Ovary (tissue), 9 donors: ENCODE data around the gene NRXN3. TPM values are rescaled to one million over a fixed set of nuclear protein-coding genes. Genes with fewer than 3 reads are reported as not detected.

Source experiments
- DNase-seq, 5 donors: peaks; one replicate each; pipeline ENCODE4 v3.0.0-alpha.2; 2019 to 2020
- H3K27ac ChIP-seq, 2 donors: fragments of 200-600 bp; one replicate each; pipeline versions ENCODE4 v1.5.1 to v1.8.0; 2019 to 2022
- H3K27me3 ChIP-seq: fragments of 200-600 bp; one replicate; pipeline ENCODE4 v1.8.0; 2022
- H3K36me3 ChIP-seq: fragments of 200-600 bp; sonication (generic); one replicate; pipeline ENCODE4 v1.5.1; 2019
- H3K4me1 ChIP-seq: one replicate; pipeline ENCODE4 v1.8.1; 2013; ENCODE audit warnings: mild to moderate bottlenecking, moderate library complexity; ENCODE audit not compliant: insufficient read depth
- H3K4me3 ChIP-seq: fragments of 200-600 bp; sonication (generic); one replicate; pipeline ENCODE4 v1.5.1; 2017
- H3K9me3 ChIP-seq, 2 donors: fragments of 200-600 bp in 1 of 2; sonication (generic) in 1 of 2; one replicate each; pipeline versions ENCODE4 v1.5.1 to v1.8.1; 2013 to 2019; ENCODE audit warnings: mild to moderate bottlenecking in 1 of 2, moderate library complexity in 1 of 2
- CTCF ChIP-seq, 3 donors: fragments of 450-650 bp in 2 of 3; fragments of 200-600 bp in 1 of 3; IDR thresholded peaks; one replicate each; pipeline versions ENCODE4 v1.5.1 to v1.8.0; 2016 to 2022; ENCODE audit warnings: antibody characterized with exemption in 3 of 3, mild to moderate bottlenecking in 1 of 3
- EP300 ChIP-seq: sonication (generic); formaldehyde crosslinking; IDR thresholded peaks from one replicate; pipeline ENCODE4 v1.6.1; 2017; ENCODE audit warnings: antibody characterized with exemption
- POLR2A ChIP-seq: fragments of 450-650 bp; IDR thresholded peaks from one replicate; pipeline ENCODE4 v1.6.1; 2017; ENCODE audit warnings: antibody characterized with exemption, mild to moderate bottlenecking, moderate library complexity
- WGBS, 3 donors: extraction: QIAGEN DNeasy Blood & Tissue Kit in 1 of 3; methylation state at CpG; one replicate each; pipeline versions ENCODE4 v1.1.5 to v1.1.7; 2013 to 2017; 5-methylcytosine and 5-hydroxymethylcytosine counted together
- intact Hi-C, 4 donors: fragments of 100-400 bp; cut with DNase I; formaldehyde crosslinking; loops; one replicate each; pipeline versions ENCODE4 v1.11.0 to v1.15.1; 2022 to 2023
- polyA plus RNA-seq, 2 donors: library from polyadenylated mRNA; stranded (reverse); fragments of 200-250 nt in 1 of 2; fragments of 350-450 nt in 1 of 2; fragmentation: Illumina TruSeq in 1 of 2; extraction: RNeasy Lipid Tissue Mini Kit (QIAGEN cat#74804) in 1 of 2; gene quantifications; one replicate each; pipeline ENCODE4 v1.2.3, GENCODE V29; 2013 to 2014
- total RNA-seq, 7 donors: library from RNA; depleted of rRNA in 2 of 7; stranded (reverse); fragments of >200 nt in 2 of 7; fragmentation: NEBNext Ultra II Directional in 3 of 7; extraction: Animal tissue kit (Norgen Biotek cat#: 25700) in 3 of 7; gene quantifications; one replicate each; pipeline versions ENCODE4 v1.1.0 to v1.2.4, GENCODE V29; 2016 to 2023
- donor health status: DM: no; HTN: no; CAD: no; lungs with moderate emphysema.
- donor health status: DM: no; HTN: no; CAD: no.
- donor health status: Bipolar disorder and iron deficiency.
- donor health status: DM: yes; HTN: yes; CAD: no.
- donor health status: DM: no; HTN: no; CAD: no.
- donor health status: DM: yes; HTN: yes; CAD: no.

The NRXN3 gene
- total and polyA plus RNA-seq, 9 donors: 0.28 to 6.2 (median 0.82) TPM

DNA sequence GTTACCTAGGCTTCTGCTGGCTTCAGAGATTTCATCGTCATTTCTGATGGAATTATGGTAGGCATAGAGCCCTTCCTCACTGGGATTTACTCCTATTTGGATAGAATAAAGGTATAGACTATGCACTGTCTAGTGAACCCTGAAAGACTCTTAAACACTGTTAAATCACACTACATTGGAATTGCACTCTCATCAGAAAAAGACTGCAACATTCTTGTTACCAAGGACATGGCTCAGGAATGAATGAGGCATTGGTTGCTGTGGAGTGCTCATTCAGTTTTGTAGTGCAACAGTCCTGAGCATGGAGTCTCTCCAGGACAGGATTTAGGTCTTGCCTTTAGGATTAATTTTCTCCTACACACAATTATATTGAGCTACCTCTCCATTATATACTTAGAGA lies 483.0 kb downstream of the NRXN3 start:
- Histone ChIP-seq H3K27ac (no peak overlapping the region), H3K4me3 (no peak overlapping the region), H3K27me3 (no peaks in the 10 kb centered on the region), H3K9me3 (no peaks in the 10 kb centered on the region), H3K4me1 (no peaks in the 10 kb centered on the region), H3K36me3 (no peaks in the 10 kb centered on the region)
- no peak for DNase-seq
- intact Hi-C loops: no loop called here
- 38 to 86% (median 83%) methylated on average over 1 of the region's 1 CpG for WGBS, 3 donors
- TF ChIP-seq CTCF (IDR thresholded peaks at IDR 0.05): no peak
- no peak for TF ChIP-seq EP300
- no peak for TF ChIP-seq POLR2A

DNA sequence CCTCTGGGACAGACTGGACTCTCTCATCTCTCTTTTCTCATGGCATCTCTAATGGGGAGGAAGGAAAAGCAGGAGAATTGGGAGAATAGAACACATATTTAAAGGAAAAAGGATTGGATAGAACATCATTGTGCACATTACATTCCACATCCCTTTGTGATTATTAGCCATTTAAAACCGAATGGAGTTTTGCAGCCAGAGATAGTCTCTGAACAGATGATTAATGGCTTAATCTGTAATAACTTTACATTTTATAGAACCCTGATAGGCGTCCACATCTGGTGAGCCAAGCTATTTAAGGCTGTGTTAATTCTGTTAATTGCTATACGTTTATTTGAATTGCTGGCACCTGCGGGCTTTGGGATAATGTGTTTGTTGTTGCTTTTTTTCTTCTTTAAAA lies 487.3 kb downstream of the NRXN3 start:
- WGBS, 3 donors: 59 to 69% (median 64%) methylated on average over 4 of the region's 4 CpGs
- DNase-seq: no peak
- H3K36me3 ChIP-seq: no peaks in the 10 kb centered on the region
- H3K4me1 ChIP-seq: no peaks in the 10 kb centered on the region
- intact Hi-C loops: no loop called here
- no peak for TF ChIP-seq CTCF (IDR thresholded peaks at IDR 0.05)
- TF ChIP-seq EP300: no peak
- no peak for TF ChIP-seq POLR2A
- no peaks in the 10 kb centered on the region for H3K27me3 ChIP-seq
- no peaks in the 10 kb centered on the region for H3K9me3 ChIP-seq
- no peak overlapping the region for H3K4me3 ChIP-seq
- H3K27ac ChIP-seq: no peak overlapping the region

- intact Hi-C loops: no loop called here
- H3K27ac ChIP-seq: no peak overlapping the region
- TF ChIP-seq POLR2A (no peak), EP300 (no peak), CTCF (IDR thresholded peaks at IDR 0.05) (no peak)
- H3K4me1 ChIP-seq: no peaks in the 10 kb centered on the region
- H3K9me3 ChIP-seq: no peaks in the 10 kb centered on the region
- H3K36me3 ChIP-seq: no peaks in the 10 kb centered on the region
- no peaks in the 10 kb centered on the region for H3K27me3 ChIP-seq
- no peak for DNase-seq
- WGBS, 3 donors: 5 to 18% (median 9%) methylated on average over 1 of the region's 1 CpG
- no peak overlapping the region for H3K4me3 ChIP-seq
Measured at GRCh38 chr14:78664841-78665240, 494.7 kb downstream of the NRXN3 start.

DNA sequence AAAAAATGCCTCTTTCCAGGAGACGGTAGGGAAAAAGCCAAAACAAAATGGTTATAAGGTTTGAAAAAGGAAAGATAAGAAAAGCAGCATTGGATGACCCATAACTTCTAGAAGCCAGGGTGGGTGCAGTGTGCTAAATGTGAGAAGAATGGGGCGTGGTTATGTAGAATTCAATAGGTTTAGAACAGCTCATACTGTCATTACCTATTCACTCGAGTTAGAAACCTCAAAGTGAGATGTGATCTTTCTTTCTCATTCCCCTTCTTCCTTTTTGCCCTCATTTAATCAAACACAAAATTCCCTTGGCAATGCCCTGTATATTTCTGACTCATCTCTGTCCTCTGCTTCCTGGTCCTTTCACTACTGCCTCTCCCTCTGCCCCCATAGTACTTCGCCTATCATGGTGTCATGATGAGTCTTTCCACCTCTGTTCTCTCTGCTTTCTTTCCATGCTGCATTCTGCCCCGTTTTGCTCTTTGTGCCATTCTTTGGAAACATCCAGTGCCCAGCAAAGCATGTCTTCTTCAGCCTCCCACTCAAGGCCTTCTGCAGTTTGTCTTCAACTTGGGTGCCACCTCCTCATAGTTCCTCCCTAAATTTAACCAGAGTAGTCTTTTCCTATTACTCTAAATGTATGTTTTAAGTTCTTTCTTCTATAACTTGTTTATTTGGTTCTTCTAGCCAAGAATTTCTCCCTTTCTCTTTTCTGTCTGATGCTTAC lies 496.3 kb downstream of the NRXN3 start:
- Histone ChIP-seq H3K4me1 (no peaks in the 10 kb centered on the region), H3K4me3 (no peak overlapping the region), H3K9me3 (no peaks in the 10 kb centered on the region), H3K27ac (no peak overlapping the region), H3K27me3 (no peaks in the 10 kb centered on the region), H3K36me3 (no peaks in the 10 kb centered on the region)
- intact Hi-C loops: no loop called here
- 52 to 71% (median 57%) methylated on average over 5 of the region's 5 CpGs for WGBS, 3 donors
- DNase-seq: no peak
- TF ChIP-seq CTCF (IDR thresholded peaks at IDR 0.05) (no peak), EP300 (no peak), POLR2A (no peak)
